HEK293 (cell line): ENCODE measurements around the gene METTL14.

Experiments used
- KLF16 ChIP-seq: fragments of 450-650 bp; formaldehyde crosslinking; IDR thresholded peaks from 2 replicates; pipeline ENCODE4 v1.5.1; 2017; ENCODE audit warnings: missing biosample characterization, missing genetic modification characterization
- REPIN1 ChIP-seq: fragments of 450-650 bp; formaldehyde crosslinking; IDR thresholded peaks from 2 replicates; pipeline ENCODE4 v1.5.1; 2017; ENCODE audit warnings: missing biosample characterization, missing genetic modification characterization, low read depth
- ZNF146 ChIP-seq: fragments of 450-650 bp; formaldehyde crosslinking; IDR thresholded peaks from 2 replicates; pipeline ENCODE4 v1.5.1; 2016; ENCODE audit warnings: missing biosample characterization, missing genetic modification characterization
- ZNF214 ChIP-seq: fragments of 450-650 bp; formaldehyde crosslinking; IDR thresholded peaks from 2 replicates; pipeline ENCODE4 v1.5.1; 2017; ENCODE audit warnings: missing biosample characterization, mild to moderate bottlenecking, missing genetic modification characterization, borderline replicate concordance
- ZNF302 ChIP-seq: fragments of 450-650 bp; formaldehyde crosslinking; IDR thresholded peaks from 2 replicates; pipeline ENCODE4 v1.5.1; 2016; ENCODE audit warnings: missing biosample characterization, missing genetic modification characterization, low read depth
- ZNF311 ChIP-seq: fragments of 450-650 bp; formaldehyde crosslinking; IDR thresholded peaks from 2 replicates; pipeline ENCODE4 v1.5.1; 2017; ENCODE audit warnings: missing biosample characterization, missing genetic modification characterization, borderline replicate concordance
- ZNF530 ChIP-seq: fragments of 450-650 bp; formaldehyde crosslinking; IDR thresholded peaks from 2 replicates; pipeline ENCODE4 v1.5.1; 2016; ENCODE audit warnings: low read depth, missing biosample characterization, missing genetic modification characterization
- ZNF623 ChIP-seq: fragments of 450-650 bp; formaldehyde crosslinking; IDR thresholded peaks from 2 replicates; pipeline ENCODE4 v1.5.1; 2016; ENCODE audit warnings: missing biosample characterization, missing genetic modification characterization
- ZNF654 ChIP-seq: fragments of 450-650 bp; formaldehyde crosslinking; IDR thresholded peaks from 2 replicates; pipeline ENCODE4 v1.5.1; 2016; ENCODE audit warnings: low read depth, missing biosample characterization, missing genetic modification characterization
- ZNF660 ChIP-seq: fragments of 450-650 bp; IDR thresholded peaks from 2 replicates; pipeline ENCODE4 v1.5.1; 2018; ENCODE audit warnings: missing biosample characterization, mild to moderate bottlenecking, missing genetic modification characterization
- ZNF830 ChIP-seq: fragments of 450-650 bp; IDR thresholded peaks from 2 replicates; pipeline ENCODE4 v1.5.0; 2018; ENCODE audit warnings: missing biosample characterization, missing genetic modification characterization, low read depth, mild to moderate bottlenecking, moderate library complexity
- TF ChIP-seq, protein P1 (sequence below): fragments of 450-650 bp; formaldehyde crosslinking; IDR thresholded peaks from 2 replicates; pipeline ENCODE4 v1.5.1; 2016; ENCODE audit warnings: missing biosample characterization, missing genetic modification characterization
- TF ChIP-seq, protein P2 (sequence below): fragments of 450-650 bp; formaldehyde crosslinking; IDR thresholded peaks from 2 replicates; pipeline ENCODE4 v1.5.1; 2016; ENCODE audit warnings: missing biosample characterization, missing genetic modification characterization
- TF ChIP-seq, protein P3 (sequence below): fragments of 450-650 bp; formaldehyde crosslinking; IDR thresholded peaks from 2 replicates; pipeline ENCODE4 v1.5.1; 2017; ENCODE audit warnings: missing biosample characterization, missing genetic modification characterization

- TF ChIP-seq, protein P1, sequence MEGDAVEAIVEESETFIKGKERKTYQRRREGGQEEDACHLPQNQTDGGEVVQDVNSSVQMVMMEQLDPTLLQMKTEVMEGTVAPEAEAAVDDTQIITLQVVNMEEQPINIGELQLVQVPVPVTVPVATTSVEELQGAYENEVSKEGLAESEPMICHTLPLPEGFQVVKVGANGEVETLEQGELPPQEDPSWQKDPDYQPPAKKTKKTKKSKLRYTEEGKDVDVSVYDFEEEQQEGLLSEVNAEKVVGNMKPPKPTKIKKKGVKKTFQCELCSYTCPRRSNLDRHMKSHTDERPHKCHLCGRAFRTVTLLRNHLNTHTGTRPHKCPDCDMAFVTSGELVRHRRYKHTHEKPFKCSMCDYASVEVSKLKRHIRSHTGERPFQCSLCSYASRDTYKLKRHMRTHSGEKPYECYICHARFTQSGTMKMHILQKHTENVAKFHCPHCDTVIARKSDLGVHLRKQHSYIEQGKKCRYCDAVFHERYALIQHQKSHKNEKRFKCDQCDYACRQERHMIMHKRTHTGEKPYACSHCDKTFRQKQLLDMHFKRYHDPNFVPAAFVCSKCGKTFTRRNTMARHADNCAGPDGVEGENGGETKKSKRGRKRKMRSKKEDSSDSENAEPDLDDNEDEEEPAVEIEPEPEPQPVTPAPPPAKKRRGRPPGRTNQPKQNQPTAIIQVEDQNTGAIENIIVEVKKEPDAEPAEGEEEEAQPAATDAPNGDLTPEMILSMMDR (tag by site-specific recombination): no peak
- TF ChIP-seq ZNF530 (tag by site-specific recombination): no peak
- TF ChIP-seq, protein P2, sequence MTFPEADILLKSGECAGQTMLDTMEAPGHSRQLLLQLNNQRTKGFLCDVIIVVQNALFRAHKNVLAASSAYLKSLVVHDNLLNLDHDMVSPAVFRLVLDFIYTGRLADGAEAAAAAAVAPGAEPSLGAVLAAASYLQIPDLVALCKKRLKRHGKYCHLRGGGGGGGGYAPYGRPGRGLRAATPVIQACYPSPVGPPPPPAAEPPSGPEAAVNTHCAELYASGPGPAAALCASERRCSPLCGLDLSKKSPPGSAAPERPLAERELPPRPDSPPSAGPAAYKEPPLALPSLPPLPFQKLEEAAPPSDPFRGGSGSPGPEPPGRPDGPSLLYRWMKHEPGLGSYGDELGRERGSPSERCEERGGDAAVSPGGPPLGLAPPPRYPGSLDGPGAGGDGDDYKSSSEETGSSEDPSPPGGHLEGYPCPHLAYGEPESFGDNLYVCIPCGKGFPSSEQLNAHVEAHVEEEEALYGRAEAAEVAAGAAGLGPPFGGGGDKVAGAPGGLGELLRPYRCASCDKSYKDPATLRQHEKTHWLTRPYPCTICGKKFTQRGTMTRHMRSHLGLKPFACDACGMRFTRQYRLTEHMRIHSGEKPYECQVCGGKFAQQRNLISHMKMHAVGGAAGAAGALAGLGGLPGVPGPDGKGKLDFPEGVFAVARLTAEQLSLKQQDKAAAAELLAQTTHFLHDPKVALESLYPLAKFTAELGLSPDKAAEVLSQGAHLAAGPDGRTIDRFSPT (tag by site-specific recombination): no peak
- no peak for TF ChIP-seq ZNF146 (tag by site-specific recombination)
- TF ChIP-seq ZNF830 (tag by site-specific recombination): no peak
- no peak for TF ChIP-seq ZNF654
- TF ChIP-seq KLF16 (tag by site-specific recombination): no peak
- TF ChIP-seq ZNF623 (tag by site-specific recombination): no peak
- TF ChIP-seq, protein P3, sequence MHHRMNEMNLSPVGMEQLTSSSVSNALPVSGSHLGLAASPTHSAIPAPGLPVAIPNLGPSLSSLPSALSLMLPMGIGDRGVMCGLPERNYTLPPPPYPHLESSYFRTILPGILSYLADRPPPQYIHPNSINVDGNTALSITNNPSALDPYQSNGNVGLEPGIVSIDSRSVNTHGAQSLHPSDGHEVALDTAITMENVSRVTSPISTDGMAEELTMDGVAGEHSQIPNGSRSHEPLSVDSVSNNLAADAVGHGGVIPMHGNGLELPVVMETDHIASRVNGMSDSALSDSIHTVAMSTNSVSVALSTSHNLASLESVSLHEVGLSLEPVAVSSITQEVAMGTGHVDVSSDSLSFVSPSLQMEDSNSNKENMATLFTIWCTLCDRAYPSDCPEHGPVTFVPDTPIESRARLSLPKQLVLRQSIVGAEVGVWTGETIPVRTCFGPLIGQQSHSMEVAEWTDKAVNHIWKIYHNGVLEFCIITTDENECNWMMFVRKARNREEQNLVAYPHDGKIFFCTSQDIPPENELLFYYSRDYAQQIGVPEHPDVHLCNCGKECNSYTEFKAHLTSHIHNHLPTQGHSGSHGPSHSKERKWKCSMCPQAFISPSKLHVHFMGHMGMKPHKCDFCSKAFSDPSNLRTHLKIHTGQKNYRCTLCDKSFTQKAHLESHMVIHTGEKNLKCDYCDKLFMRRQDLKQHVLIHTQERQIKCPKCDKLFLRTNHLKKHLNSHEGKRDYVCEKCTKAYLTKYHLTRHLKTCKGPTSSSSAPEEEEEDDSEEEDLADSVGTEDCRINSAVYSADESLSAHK (tag by site-specific recombination): no peak
- no peak for TF ChIP-seq ZNF660 (tag by site-specific recombination)
- TF ChIP-seq REPIN1: no peak
- no peak for TF ChIP-seq ZNF214 (tag by site-specific recombination)
- TF ChIP-seq ZNF311 (tag by site-specific recombination): no peak
- TF ChIP-seq ZNF302 (tag by site-specific recombination): no peak
Observed at GRCh38 chr4:118754890-118755289, 69.7 kb downstream of the METTL14 start.
